HG02970 (cell line): ENCODE data around the gene NDUFV3.
"Not testable (repeated sequence)": the region's sequence is repeated elsewhere in the genome, so short reads cannot be mapped to it uniquely, and the experiment has no call there.

Experiments
- ATAC-seq: cut with Tn5 transposase; IDR thresholded peaks from one replicate; pipeline ENCODE4 v1.9.1; 2021; ENCODE audit warnings: mild to moderate bottlenecking, moderate library complexity, moderate number of reproducible peaks; ENCODE audit not compliant: unreplicated experiment, low FRiP score

NDUFV3 gene

DNA sequence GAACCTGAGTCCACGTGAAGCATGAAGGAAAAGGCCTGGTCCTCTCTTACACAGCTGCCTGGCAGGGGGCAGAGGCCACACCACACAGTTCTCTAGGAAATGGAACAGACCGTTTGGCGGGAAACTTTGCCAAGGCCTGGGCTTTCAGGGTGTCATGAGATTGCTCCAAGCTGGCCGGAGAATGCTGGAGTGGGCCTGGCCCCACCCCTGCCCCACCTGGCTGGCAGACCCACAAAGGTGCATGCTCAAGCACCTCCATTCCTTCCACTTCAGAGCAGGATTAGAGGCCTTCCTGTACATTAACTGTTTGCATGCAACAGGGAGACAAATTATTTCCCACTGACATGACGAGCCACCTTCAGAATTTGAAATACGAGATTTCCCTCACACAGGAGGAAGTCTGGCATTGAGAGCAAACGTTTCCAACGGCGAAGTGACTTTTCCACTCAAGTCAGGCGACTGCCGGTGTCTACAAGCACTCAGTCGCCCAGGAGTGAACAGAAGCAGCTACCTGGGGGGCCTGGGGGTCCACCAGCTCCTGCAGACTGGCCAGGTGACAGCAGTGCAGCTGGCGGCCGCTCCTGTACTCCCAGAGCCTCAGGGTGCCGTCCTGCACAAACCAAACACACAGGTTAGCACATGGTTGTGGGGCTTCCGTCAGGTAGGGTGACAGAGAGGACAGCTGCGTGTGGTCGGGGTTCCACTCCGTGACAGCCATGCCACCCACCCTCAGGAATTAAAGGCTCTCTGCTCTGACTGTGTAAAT is 37.8 kb upstream of the NDUFV3 start:
- ATAC-seq, result no peak

- ATAC-seq, result no peak
Observed at GRCh38 chr21:42855937-42856335, 37.2 kb upstream of the NDUFV3 start.

DNA sequence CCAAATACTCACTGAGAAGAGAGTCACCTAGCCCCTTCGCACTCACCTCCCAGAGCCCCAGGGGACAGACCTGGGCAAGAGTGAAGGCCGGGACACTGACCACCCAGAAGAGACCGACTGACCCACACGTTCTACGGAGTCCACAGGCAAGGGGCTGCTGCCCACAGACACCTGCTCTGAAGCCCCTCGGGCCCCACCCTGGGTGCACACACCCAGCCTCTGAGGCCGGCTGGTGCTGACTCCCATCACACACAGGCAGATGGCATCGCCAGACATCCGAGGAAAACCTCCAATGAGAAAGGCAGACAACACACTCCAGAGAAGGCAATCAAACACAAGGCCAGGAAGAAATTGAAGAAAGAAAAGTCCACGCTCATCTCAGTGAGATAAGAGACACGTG is 35.9 kb upstream of the NDUFV3 start:
- ATAC-seq, result no peak

GRCh38 chr21:42858185-42858847 is 34.8 kb upstream of the NDUFV3 start:
- ATAC-seq, result no peak

DNA sequence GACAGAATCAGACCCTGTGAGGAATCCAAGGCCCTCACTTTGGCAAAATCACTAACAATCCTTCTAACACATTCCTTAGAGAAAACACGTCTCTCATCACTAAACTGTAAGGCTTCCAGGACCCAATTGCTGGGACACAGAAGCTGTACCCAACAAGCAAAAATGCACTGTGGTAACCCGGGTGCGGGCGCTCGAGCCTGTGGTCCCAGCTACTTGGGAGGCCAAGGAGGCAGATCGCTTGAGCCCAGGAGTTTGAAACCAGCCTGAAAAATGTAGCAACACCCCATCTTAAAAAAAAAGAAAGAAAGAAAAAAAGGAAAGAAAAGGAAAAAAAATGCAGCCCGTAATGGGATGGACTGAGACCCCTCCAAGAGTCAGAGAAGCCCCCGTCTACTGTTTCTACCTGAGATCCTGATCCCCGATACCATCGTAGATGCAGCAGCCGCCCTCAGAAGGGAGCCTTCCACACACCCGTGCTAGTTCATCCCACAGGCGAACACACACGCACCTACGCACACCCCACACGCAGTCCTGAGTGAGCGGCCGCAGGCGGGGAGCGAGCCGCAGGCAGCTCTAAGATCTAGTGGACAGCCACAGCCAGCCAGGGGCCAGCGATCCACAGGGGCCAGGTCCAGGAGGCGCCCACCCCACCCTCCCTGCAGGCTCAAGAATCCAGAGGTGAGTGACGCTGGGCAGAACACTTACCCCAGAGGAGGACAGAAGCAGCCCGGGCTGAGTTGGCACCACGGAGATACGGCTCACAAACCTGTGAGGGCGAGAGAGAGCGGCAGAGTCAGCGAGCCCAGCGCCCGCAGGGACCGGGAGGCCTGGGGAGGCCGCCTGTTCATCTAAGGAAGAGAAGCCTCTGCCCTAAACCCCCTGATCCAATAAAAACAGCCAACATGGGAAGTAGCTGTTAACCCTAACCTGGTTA is 33.9 kb upstream of the NDUFV3 start:
- ATAC-seq, result no peak

DNA sequence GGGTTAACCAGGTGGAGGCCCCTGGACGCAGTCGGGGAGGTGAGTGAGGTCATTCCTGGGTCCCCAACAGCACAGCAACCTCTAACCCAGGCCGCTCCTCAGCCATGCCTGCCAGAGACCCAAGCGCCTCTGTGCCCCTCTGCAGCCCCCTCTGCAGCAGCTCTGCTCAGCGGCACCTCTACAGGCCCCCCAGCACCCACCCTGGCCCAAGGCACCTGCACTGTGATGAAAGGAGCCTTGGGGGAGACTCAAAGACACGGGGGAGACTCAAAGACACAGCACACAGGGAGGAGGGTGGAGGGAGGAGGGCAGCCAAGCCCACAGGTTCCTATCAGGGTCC is 33.2 kb upstream of the NDUFV3 start:
- no peak for ATAC-seq

GRCh38 chr21:42860345-42860744 is 32.8 kb upstream of the NDUFV3 start:
- no peak for ATAC-seq

- no peak for ATAC-seq
Observed at GRCh38 chr21:42861311-42861847, 31.7 kb upstream of the NDUFV3 start.

DNA sequence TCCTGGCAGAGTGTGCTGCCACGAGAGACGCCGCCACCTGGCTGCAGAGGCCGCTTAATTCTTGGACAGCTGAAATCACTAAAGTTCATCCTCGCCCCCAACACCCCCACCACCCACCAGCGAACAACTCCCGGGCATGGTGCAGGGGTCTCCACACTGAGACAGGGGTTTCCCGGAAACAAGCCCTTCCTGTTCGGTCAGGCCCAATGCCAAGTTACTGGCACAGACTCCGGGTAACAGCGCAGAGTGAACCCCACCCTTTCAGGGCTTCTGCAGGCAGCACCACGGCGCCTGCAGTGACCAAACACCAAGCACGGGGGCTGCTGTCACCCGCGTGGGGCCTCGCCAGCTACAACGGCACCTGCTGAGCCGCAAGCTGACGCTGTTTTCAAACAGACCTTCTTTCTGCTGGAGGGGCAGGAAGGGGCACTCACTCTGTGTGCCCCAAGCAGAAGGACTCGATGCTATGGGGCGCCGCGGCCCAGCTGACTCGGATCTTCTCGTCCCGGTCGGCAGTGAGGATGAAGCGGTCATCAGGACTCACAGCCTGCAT is 31.2 kb upstream of the NDUFV3 start:
- no peak for ATAC-seq

DNA sequence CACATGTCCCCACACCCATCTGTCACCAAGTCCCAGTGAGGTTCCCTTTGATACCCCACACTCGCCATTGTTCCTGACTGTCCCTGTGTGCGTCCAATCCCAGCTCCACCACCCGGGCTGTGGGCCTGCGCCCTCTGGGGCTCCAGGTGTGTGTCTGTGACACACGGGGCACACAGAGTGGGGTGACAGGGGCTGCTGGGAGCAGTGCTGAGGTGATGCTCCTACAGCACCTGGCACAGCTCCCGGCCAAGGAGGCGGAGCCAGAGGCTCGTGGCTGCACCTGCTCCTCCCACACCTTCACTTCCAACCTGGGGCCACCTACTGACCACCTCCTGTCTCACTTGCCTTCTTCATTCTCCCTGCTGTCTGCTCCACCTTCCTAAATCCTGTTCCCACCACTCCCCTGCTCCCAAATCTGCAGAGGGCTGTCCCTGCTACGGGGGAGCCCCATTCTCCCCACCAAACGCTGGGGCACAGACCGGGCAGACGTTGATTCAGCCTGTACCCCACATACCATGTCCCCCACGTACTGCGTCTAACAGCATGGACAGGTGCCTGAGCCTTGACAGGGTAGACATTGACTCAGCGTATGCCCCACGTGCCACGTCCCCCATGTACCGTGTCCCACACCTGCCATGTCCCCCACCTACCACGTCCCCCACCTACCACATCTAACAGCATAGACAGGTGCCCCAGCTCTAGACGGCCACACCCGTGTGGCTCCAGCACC is 30.2 kb upstream of the NDUFV3 start:
- ATAC-seq, result no peak

- no peak for ATAC-seq
Observed at GRCh38 chr21:42863504-42863870, 29.6 kb upstream of the NDUFV3 start.

DNA sequence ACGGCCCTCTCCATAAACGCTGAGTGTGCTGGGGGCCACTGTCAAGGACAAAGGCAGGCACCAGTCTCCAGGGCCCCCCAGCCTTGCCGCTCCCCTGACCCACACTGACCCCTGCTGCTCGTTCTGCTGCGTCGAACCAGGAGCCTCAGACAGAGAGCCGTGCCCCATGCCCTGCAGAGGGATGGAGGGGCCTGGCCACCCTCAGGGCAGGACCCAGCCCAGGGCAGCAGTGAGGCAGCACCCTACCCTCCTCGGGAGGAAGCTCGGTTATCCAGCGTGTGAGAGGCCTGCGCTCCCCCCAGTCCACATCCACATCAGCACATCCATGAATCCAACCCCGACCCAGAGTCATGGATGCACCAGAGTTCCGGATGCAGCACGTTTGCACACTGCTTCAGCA is 28.8 kb upstream of the NDUFV3 start:
- no peak for ATAC-seq

DNA sequence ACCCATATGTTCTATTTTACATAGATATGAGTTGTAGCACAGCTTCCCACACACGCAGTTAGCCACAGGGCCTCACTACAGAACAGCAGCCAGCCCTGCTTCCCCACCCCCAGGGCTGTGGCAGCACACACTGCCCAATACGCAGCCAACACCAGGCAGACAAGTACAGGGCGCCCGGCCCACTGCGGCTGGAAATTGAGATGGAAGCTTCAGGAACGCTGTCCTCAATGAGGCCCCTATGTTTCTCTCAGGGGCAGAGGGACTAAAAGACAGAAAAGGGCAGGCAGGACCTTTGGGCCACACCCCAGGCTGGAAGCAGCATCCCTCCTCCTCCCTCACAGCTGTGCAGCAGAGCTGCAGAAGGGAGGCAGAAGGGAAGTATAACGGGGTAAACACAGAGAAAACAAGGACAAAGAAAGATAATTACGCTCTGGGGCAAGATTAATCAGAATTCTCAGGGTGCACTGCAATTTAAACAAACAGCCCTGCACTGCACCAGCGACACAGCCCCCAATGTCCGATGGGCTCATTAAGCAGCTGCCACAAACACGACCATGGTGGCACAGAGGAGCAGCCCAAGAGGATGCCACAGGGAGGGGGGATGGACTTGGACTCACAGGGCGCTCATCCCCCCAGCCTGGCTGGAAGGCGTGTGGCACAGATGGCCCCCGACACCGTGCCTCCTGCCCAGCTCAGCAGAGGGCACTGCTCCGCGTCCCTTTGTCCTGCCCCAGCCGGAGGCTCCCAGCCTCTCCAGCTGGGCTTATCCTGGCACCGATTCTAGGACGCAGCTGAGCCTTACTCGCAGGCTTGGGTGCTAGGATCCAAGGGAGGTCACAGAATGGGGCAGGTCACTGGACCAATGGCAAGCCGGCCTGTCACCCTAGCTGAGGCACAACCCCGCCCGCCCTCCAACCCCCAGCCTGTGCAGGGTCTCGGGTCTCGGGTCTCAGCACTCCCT is 28.0 kb upstream of the NDUFV3 start:
- ATAC-seq, result no peak

- no peak for ATAC-seq
Observed at GRCh38 chr21:42865776-42866160, 27.3 kb upstream of the NDUFV3 start.

GRCh38 chr21:42868196-42868595 is 24.9 kb upstream of the NDUFV3 start:
- no peak for ATAC-seq

GRCh38 chr21:42873096-42873495 is 20.0 kb upstream of the NDUFV3 start:
- ATAC-seq, result no peak

DNA sequence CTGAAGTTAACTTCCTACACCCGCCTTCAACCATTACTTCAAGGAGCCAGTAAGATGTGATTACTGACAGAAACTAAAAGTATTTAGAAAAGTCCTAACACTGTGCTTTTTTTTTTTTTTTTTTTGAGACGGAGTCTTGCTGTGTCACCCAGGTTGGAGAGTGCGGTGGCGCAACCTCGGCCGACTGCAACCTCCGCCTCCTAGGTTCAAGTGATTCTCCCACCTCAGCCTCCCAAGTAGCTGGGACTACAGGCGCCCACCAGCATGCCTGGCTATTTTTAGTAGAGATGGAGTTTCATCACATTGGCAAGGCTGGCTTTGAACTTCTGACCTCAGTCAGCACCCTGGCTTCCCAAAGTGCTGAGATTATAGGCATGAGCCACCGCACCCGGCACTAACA is 17.3 kb upstream of the NDUFV3 start:
- ATAC-seq, result not testable (repeated sequence)

GRCh38 chr21:42878678-42878992 is 14.5 kb upstream of the NDUFV3 start:
- peak; percentile 15 for ATAC-seq
